ENCODE results near the gene ZNF3. TPM values are rescaled to one million over a fixed set of nuclear protein-coding genes. Genes with fewer than 3 reads are reported as not detected.

ZNF3 gene
- total and polyA plus RNA-seq, 9 of the 15 experiments (the other 6 are each of a cell fraction or from before 2014, with no cell fraction given), result 30.0 to 64.9 (median 51.5) TPM

- peak; percentile 18 to 61 (median 61) for TF ChIP-seq YY1 (IDR thresholded peaks at IDR 0.05; ENCODE audit: borderline replicate concordance in 1 of 3, control insufficient read depth in 1 of 3, extremely low read depth in 1 of 3, insufficient read depth in 3 of 3, insufficient read length in 1 of 3, insufficient replicate concordance in 2 of 3, low read depth in 1 of 3, low read length in 2 of 3)
- peak; percentile 75 for TF ChIP-seq CREB3L1 (IDR thresholded peaks at IDR 0.05; ENCODE audit: borderline replicate concordance, low read depth)
- TF ChIP-seq KLF10 (CRISPR knock-in tag; IDR thresholded peaks at IDR 0.05), result no peak
- no peak for TF ChIP-seq SAFB2 (IDR thresholded peaks at IDR 0.05; ENCODE audit: borderline replicate concordance, low read depth, low read length, severe bottlenecking)
- TF ChIP-seq NKRF (IDR thresholded peaks at IDR 0.05; ENCODE audit: borderline replicate concordance), result peak; percentile 100
- TF ChIP-seq KDM2B (CRISPR knock-in tag; IDR thresholded peaks at IDR 0.05), result peak; percentile 16; the same call in 1 of the 2 replicates
- TF ChIP-seq PTBP1 (IDR thresholded peaks at IDR 0.05; ENCODE audit: low read depth, low read length), result no peak
- no peak; the same call in 1 of the 2 replicates for TF ChIP-seq BRD4 (IDR thresholded peaks at IDR 0.05)
- peak; percentile 96 for TF ChIP-seq GABPB1 (CRISPR knock-in tag; IDR thresholded peaks at IDR 0.05)
- no peak for TF ChIP-seq ZNF165 (CRISPR knock-in tag; IDR thresholded peaks at IDR 0.05; ENCODE audit: borderline replicate concordance)
- TF ChIP-seq NELFE (IDR thresholded peaks at IDR 0.05; ENCODE audit: insufficient read depth, insufficient read length), result no peak
- no peak for TF ChIP-seq ZBTB34 (CRISPR knock-in tag; IDR thresholded peaks at IDR 0.05)
- 0 out of 2 replicates have a peak, but pooled peaks have one; percentile 7 for TF ChIP-seq TAL1 (IDR thresholded peaks at IDR 0.05)
- TF ChIP-seq ZNF57 (CRISPR knock-in tag; IDR thresholded peaks at IDR 0.05), result no peak
- TF ChIP-seq MCM3 (IDR thresholded peaks at IDR 0.05), result no peak
- TF ChIP-seq ZNF511 (CRISPR knock-in tag; IDR thresholded peaks at IDR 0.05), result no peak
- TF ChIP-seq NFYB (IDR thresholded peaks at IDR 0.05; ENCODE audit: extremely low read depth, insufficient read length), result peak; percentile 59
- TF ChIP-seq LARP7 (IDR thresholded peaks at IDR 0.05), result 0 out of 2 replicates have a peak, but pooled peaks have one; percentile 44
- TF ChIP-seq PRDM10 (IDR thresholded peaks at IDR 0.05; ENCODE audit: partially characterized antibody), result no peak
Observed at GRCh38 chr7:100100420-100101015, 19.0 kb upstream of the ZNF3 start (continued).
